NCI-H2171 (cell line): ENCODE measurements around the gene RAB11FIP3.
A peak's percentile ranks its signal among the peaks of the same experiment; 100 is the strongest.

Experiments used
- DNase-seq: peaks from one replicate; lab custom pipeline; 2025; lab: John Stamatoyannopoulos, UW

RAB11FIP3 gene

GRCh38 chr16:567373-568256, 142.2 kb downstream of the RAB11FIP3 start:
- no peak for DNase-seq

GRCh38 chr16:568401-569258, 143.2 kb downstream of the RAB11FIP3 start:
- no peak for DNase-seq

- peak; percentile 66 for DNase-seq
These were observed 144.2 kb downstream of the RAB11FIP3 start, which contains the start of gene PIGQ for GRCh38 chr16:569445-570254. PIGQ (plus strand) TSS chr16:569968; CDS start chr16:574075, 4,107 bp downstream.
